ENCODE measurements around the gene NPSR1.
"Not testable (repeated sequence)": the region's sequence is repeated elsewhere in the genome, so short reads cannot be mapped to it uniquely, and the experiment has no call there.

Gene NPSR1

GRCh38 chr7:34875481-34875880, 217.5 kb downstream of the NPSR1 start:
- no peak overlapping the region for H3K4me3 ChIP-seq (replicated peaks; ENCODE audit: low read depth, low read length)
- TF ChIP-seq CTCF (IDR thresholded peaks at IDR 0.05; ENCODE audit: low read depth, low read length, missing control alignments), result no peak
- DNase-seq (ENCODE audit: extremely low read depth, low read depth), result no peak

GRCh38 chr7:34878944-34879735, 221.1 kb downstream of the NPSR1 start:
- H3K4me3 ChIP-seq (replicated peaks; ENCODE audit: low read depth, low read length); DNase-seq (ENCODE audit: extremely low read depth, low read depth): not testable (repeated sequence)

- DNase-seq (ENCODE audit: extremely low read depth, low read depth), result no peak
- no peak for TF ChIP-seq CTCF (IDR thresholded peaks at IDR 0.05; ENCODE audit: low read depth, low read length, missing control alignments)
- H3K4me3 ChIP-seq (replicated peaks; ENCODE audit: low read depth, low read length), result no peak overlapping the region
Observed at GRCh38 chr7:34879871-34880270, 221.9 kb downstream of the NPSR1 start.

GRCh38 chr7:34883855-34884254, 225.8 kb downstream of the NPSR1 start:
- H3K4me3 ChIP-seq (replicated peaks; ENCODE audit: low read depth, low read length); DNase-seq (ENCODE audit: extremely low read depth, low read depth): not testable (repeated sequence)

GRCh38 chr7:34886856-34887255, 228.8 kb downstream of the NPSR1 start:
- DNase-seq (ENCODE audit: extremely low read depth, low read depth), result no peak
- H3K4me3 ChIP-seq (replicated peaks; ENCODE audit: low read depth, low read length), result no peak overlapping the region
- TF ChIP-seq CTCF (IDR thresholded peaks at IDR 0.05; ENCODE audit: low read depth, low read length, missing control alignments), result no peak

GRCh38 chr7:34889951-34890350, 231.9 kb downstream of the NPSR1 start:
- no peak overlapping the region for H3K4me3 ChIP-seq (replicated peaks; ENCODE audit: low read depth, low read length)
- no peak for DNase-seq (ENCODE audit: extremely low read depth, low read depth)
- TF ChIP-seq CTCF (IDR thresholded peaks at IDR 0.05; ENCODE audit: low read depth, low read length, missing control alignments), result no peak

- DNase-seq (ENCODE audit: extremely low read depth, low read depth), result no peak
- no peak overlapping the region for H3K4me3 ChIP-seq (replicated peaks; ENCODE audit: low read depth, low read length)
- no peak for TF ChIP-seq CTCF (IDR thresholded peaks at IDR 0.05; ENCODE audit: low read depth, low read length, missing control alignments)
Observed at GRCh38 chr7:34895202-34895601, 237.2 kb downstream of the NPSR1 start.

Data from HFF-Myc (cell line).